Head of caudate nucleus (tissue), 42 donors: ENCODE results near the gene SI.
"Not testable (repeated sequence)": the region's sequence is repeated elsewhere in the genome, so short reads cannot be mapped to it uniquely, and the experiment has no call there.

Source experiments
- DNase-seq, 42 donors: peaks; one replicate each; pipeline versions ENCODE4 v3.0.0 to v3.0.0-alpha.2; 2020 to 2021; ENCODE audit warnings: mixed read lengths in 7 of 42
- intact Hi-C: fragments of 100-400 bp; cut with DNase I; formaldehyde crosslinking; loops from one replicate; pipeline ENCODE4 v1.15.0; 2022

The SI gene

DNA sequence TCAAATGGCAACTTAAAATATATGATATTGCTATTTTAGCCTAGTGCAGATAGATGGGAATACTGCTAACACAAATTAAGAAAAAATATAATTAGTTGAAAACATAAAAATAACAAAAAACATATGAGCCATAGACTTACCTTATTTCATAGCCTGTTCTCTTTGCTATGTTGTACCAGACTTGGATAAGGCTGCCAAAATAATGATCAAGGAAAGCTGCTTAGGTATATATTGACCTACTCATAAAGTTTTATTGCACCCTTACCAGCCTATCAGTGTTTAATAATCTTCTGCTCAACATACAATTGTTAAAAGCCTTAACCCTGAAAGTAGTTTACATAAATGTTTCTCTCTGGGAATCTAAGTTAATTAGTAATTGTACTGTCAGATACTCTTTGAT is at the start of gene SI:
SI (minus strand) TSS at position 204 of the 400 bp plus-strand sequence. CDS start 2,484 bp downstream, outside the sequence.
- no peak for DNase-seq
- intact Hi-C loops: no loop called here

- intact Hi-C loops: no loop called here
- DNase-seq: no peak
These were observed 47.5 kb upstream of the SI start for GRCh38 chr3:165125836-165126235.

- intact Hi-C loops: no loop called here
- DNase-seq: no peak
These were observed 33.1 kb upstream of the SI start for GRCh38 chr3:165111401-165111800.

DNA sequence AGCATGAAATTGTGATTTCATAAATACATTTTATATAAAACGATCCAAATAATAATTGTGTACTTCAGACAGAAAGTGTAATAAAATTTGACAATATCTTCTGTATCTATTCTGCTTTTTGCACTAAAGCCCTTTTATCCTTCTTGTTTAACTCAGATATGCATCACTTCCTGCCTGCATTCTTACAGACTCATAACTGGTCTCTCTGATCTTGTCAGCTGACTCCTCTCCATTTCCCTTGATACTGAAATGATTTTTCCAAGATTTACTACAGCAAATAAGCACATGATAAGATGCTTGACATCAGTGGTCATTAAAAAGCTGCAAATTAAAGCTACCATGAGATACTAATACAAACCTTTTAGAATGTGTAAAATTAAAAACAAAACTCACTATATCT is 25.3 kb upstream of the SI start:
- intact Hi-C loops: no loop called here

DNA sequence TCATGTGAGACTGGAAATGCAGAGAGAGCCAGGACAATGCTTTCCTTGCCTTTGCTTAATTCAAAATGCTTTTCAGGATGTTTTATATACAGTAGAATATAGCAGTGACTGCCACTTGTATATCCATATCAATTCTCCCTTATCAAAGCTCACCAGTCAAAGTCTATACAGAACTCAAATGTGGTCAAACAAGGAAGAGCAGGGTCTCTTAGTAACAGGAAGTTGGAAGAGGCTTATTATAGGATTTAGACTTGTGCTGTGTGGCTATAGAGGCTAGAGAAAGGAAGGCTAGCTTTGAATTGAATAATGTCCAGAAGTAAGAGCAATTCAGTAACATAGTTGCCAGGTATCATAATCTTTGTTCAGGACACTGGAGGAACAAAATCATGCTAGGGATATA is 4.4 kb upstream of the SI start:
- no peak for DNase-seq
- intact Hi-C loops: no loop called here

More for the DNA sequence above, 25.3 kb upstream of the SI start:
- no peak for DNase-seq

GRCh38 chr3:165081183-165081582 is 2.9 kb upstream of the SI start:
- DNase-seq: no peak
- intact Hi-C loops: no loop called here

DNA sequence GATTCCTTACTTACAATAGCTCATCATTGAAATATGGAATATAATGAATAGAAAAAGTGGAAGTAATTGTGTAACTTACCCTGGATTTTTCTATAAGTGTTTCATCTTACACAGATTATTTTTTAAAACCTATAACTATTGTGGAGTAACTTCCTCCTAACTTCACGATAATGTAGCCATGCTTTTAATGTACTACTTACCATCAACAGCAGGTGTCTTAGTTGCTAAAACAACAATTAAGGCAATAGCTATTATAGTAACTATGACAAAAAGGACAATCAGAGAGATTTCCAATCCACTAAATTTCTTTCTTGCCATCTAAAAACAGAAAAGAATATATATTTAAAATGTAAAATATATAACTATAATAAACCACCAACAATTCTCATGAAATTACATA is 2.6 kb downstream of the SI start:
- DNase-seq: no peak
- intact Hi-C loops: no loop called here

DNA sequence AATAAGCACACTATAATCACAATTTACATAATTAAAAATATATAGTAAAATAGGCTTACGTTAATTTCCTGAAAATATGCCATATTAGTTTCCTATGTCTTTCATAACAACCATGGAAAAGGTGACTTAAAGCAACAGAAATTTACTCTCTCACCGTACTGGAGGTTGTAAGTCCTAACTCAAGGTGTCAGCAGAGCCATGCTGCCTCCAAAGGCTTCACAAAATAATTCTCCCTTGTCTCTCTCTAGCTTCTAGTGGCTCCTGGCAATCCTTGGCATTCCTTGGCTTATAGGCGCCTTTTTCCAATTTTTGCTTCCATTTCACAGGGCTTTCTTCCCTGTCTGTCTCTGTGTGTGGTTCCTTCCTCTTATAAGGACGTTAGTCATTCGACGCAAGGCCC is 7.6 kb downstream of the SI start:
- intact Hi-C loops: no loop called here

DNA sequence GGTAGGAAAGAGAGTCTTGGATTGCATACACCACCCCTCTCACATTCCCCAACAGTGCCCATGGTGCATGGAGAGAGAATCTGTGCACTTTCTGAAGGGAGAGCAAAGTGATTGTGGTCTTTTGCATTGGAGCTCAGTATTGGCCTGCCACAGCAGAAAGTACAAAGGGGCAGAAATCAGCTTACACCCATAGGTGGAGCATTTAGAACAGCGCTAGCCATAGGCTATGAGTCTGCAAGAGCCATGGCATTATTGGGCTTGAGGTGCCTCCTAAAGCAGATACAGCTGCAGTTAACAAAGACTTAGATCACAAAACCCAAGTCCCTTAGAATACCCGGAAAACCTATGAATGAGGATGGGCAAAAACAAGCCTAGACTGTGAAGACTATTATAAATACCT is 21.8 kb downstream of the SI start:
- intact Hi-C loops: no loop called here
- no peak for DNase-seq

More for the DNA sequence above, 7.6 kb downstream of the SI start:
- no peak for DNase-seq

- DNase-seq: no peak
- intact Hi-C loops: no loop called here
These were observed 38.1 kb downstream of the SI start for GRCh38 chr3:165040186-165040585.

- no peak for DNase-seq
- intact Hi-C loops: no loop called here
These were observed 66.7 kb downstream of the SI start for GRCh38 chr3:165011557-165011956.

DNA sequence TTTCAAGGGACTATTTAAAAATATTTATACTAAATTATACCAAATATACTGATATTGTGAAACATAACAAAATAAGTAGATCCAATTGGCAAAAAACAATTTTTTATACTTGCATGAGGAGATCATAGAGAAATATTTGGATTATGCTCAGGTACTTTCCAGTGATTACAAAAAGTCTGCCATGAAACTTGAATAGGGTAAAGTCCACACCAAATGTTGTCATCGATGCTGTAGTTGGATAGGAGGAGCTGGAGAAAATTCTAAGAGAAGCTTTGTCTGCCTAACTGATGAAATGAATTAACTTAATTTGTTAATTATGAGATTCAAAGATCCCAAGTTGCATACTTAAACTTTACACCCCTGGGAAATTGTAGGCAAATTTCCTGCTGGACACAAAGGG is 93.3 kb downstream of the SI start:
- intact Hi-C loops: no loop called here

GRCh38 chr3:164962610-164963009 is 115.7 kb downstream of the SI start:
- intact Hi-C loops: no loop called here
- no peak for DNase-seq

More for the DNA sequence above, 93.3 kb downstream of the SI start:
- no peak for DNase-seq

DNA sequence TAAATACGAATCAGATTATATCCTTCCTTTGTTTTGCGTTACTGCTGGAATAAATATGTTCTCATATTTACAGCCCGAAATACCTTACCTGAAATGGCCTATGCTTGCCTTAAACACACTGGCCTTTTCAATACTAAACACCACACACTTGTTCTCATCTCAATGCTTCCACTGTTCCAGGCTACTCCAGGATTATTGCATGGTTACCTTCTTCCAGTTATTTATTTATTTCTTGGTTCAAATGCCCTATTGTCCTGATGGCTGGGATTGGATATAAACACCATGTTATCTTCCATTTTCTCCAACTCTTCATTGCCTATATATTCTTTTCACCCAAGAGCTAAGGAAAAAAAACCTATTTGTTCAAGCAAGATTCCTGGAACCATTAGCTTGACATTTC is 125.3 kb downstream of the SI start:
- DNase-seq: no peak
- intact Hi-C loops: no loop called here

DNA sequence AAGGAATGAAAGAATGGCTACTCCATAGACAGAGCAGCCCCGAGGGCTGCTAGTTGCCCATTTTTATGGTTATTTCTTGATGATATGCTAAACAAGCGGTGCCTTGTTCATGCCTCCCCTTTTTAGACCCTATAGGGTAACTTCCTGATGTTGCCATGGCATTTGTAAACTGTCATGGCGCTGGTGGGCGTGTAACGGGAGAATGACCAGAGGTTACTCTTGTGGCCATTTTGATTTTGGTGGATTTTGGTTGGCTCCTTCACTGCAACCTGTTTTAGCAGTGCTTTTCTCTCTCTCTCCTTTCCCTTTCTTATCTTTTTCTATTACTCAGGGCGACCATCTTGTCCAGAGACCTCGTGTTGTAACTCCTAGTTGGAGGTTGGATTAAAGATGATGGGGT is 126.9 kb downstream of the SI start:
- intact Hi-C loops, DNase-seq: not testable (repeated sequence)

DNA sequence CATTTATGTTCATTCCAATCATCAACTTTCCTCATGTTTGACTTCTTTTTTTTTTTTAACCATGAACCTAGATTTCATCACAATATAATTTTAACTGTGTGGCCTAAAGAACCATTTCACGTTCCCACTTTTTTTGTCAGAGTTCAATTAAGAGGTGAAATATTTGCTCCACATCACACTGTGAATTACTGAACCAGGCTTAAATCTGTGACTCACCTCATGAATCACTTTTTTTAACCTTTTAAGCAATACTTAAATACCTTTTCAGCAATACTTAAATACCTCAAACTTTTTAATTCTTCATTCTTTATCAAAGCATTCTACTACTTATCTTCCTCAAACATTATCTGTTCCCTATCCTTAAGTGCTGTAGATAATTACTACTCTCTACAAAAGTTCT is 137.6 kb downstream of the SI start:
- DNase-seq: no peak
- intact Hi-C loops: no loop called here

DNA sequence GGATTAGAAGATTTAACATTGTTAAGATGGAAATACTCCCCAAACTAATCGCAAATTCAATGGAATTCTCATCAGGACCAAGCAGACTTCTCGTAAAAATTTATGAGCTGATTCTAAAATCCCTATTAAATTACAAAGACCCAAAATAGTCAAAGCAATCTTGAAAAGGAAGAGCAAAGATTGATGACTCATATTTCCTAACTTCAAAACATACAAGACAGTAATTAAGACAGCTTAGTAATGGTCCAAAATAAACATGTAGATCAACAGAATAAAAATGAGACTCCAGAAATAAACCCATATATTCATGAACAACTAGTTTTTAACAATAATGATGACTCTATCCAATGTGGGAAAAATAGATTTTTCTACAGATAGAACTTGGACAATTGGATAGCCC is 148.7 kb downstream of the SI start:
- DNase-seq: no peak
- intact Hi-C loops: no loop called here
